Mesenchymal stem cell (in vitro differentiated cells and primary cell): ENCODE results near the gene GSTA1. TPM values are rescaled to one million over a fixed set of nuclear protein-coding genes. Genes with fewer than 3 reads are reported as not detected.
"Not testable (repeated sequence)": the region's sequence is repeated elsewhere in the genome, so short reads cannot be mapped to it uniquely, and the experiment has no call there.

Experiments used
- DNase-seq: peaks from one replicate; pipeline ENCODE4 v3.0.0-alpha.2; 2013
- H2AFZ ChIP-seq: one replicate; pipeline ENCODE4 v1.6.1; 2013; ENCODE audit warnings: low read depth, mild to moderate bottlenecking, control low read depth, inconsistent platforms, low read length, moderate library complexity
- H2AK5ac ChIP-seq: 2 replicates; pipeline ENCODE4 v1.6.1; 2013; ENCODE audit warnings: low read length, moderate library complexity, mild to moderate bottlenecking, inconsistent platforms; ENCODE audit not compliant: severe bottlenecking
- H2BK120ac ChIP-seq: one replicate; pipeline ENCODE4 v1.6.1; 2013; ENCODE audit warnings: low read depth, mild to moderate bottlenecking, inconsistent platforms, low read length, moderate library complexity
- H2BK12ac ChIP-seq, 2 experiments: one replicate each; pipeline ENCODE4 v1.6.1; 2013; ENCODE audit warnings: inconsistent platforms in 2 of 2, low read length in 2 of 2, mild to moderate bottlenecking in 2 of 2, moderate library complexity in 2 of 2, control low read depth in 1 of 2
- H2BK15ac ChIP-seq: one replicate; pipeline ENCODE4 v1.6.1; 2013; ENCODE audit warnings: mild to moderate bottlenecking, low read depth, inconsistent platforms; ENCODE audit not compliant: poor library complexity, severe bottlenecking
- H2BK5ac ChIP-seq: 2 replicates; pipeline ENCODE4 v1.6.1; 2013; ENCODE audit warnings: low read depth, mild to moderate bottlenecking, low read length, control low read depth, inconsistent platforms; ENCODE audit not compliant: poor library complexity, severe bottlenecking
- H3K14ac ChIP-seq, 2 experiments: one replicate each; pipeline ENCODE4 v1.6.1; 2013; ENCODE audit warnings: inconsistent platforms in 2 of 2, low read length in 2 of 2, control low read depth in 1 of 2, mild to moderate bottlenecking in 1 of 2, moderate library complexity in 1 of 2
- H3K18ac ChIP-seq, 2 experiments: one replicate each; pipeline ENCODE4 v1.6.1; 2013; ENCODE audit warnings: inconsistent platforms in 2 of 2, low read length in 2 of 2, control low read depth in 1 of 2, low read depth in 1 of 2, mild to moderate bottlenecking in 1 of 2
- H3K23ac ChIP-seq, 2 experiments: one replicate each; pipeline ENCODE4 v1.6.1; 2013; ENCODE audit warnings: inconsistent platforms in 2 of 2, low read length in 2 of 2, mild to moderate bottlenecking in 2 of 2, moderate library complexity in 2 of 2, control low read depth in 1 of 2
- H3K27ac ChIP-seq: 2 replicates; pipeline ENCODE4 v1.5.1; 2013; ENCODE audit warnings: mild to moderate bottlenecking, moderate library complexity, low read length, control low read depth, inconsistent platforms; ENCODE audit not compliant: poor library complexity, severe bottlenecking
- H3K27me3 ChIP-seq, 2 experiments: 2 replicates each; pipeline versions ENCODE4 v1.6.1 to v1.7.0; 2013; ENCODE audit warnings: low read length in 2 of 2, mild to moderate bottlenecking in 2 of 2, moderate library complexity in 2 of 2, control low read depth in 1 of 2, inconsistent platforms in 1 of 2; ENCODE audit not compliant: control insufficient read depth in 1 of 2, insufficient read depth in 1 of 2
- H3K36me3 ChIP-seq, 2 experiments: 2 replicates each; pipeline versions ENCODE4 v1.6.1 to v1.7.0; 2013; ENCODE audit warnings: low read length in 2 of 2, control low read depth in 1 of 2, inconsistent platforms in 1 of 2, low read depth in 1 of 2, mild to moderate bottlenecking in 1 of 2; ENCODE audit not compliant: insufficient read depth in 2 of 2, control insufficient read depth in 1 of 2
- H3K4ac ChIP-seq, 2 experiments: one replicate each; pipeline ENCODE4 v1.6.1; 2013; ENCODE audit warnings: inconsistent platforms in 2 of 2, low read length in 2 of 2, mild to moderate bottlenecking in 2 of 2, moderate library complexity in 2 of 2, control low read depth in 1 of 2, low read depth in 1 of 2
- H3K4me1 ChIP-seq: 2 replicates; pipeline ENCODE4 v1.6.1; 2013; ENCODE audit warnings: low read depth, low read length, control low read depth; ENCODE audit not compliant: control insufficient read depth, insufficient read depth
- H3K4me2 ChIP-seq: 2 replicates; pipeline ENCODE4 v1.6.1; 2013; ENCODE audit warnings: low read length, mild to moderate bottlenecking, inconsistent platforms; ENCODE audit not compliant: poor library complexity, severe bottlenecking
- H3K4me3 ChIP-seq, 2 experiments: 2 replicates each; pipeline versions ENCODE4 v1.5.1 to v1.7.0; 2013; ENCODE audit warnings: low read length in 2 of 2, mild to moderate bottlenecking in 2 of 2, control low read depth in 1 of 2, low read depth in 1 of 2; ENCODE audit not compliant: insufficient read depth in 1 of 2
- H3K79me1 ChIP-seq: replicated peaks from 2 replicates; pipeline ENCODE4 v1.6.1; 2013; ENCODE audit warnings: mild to moderate bottlenecking, control low read depth, low read length, inconsistent platforms; ENCODE audit not compliant: poor library complexity, severe bottlenecking
- H3K9ac ChIP-seq: 2 replicates; pipeline ENCODE4 v1.7.0; 2013; ENCODE audit warnings: mild to moderate bottlenecking, low read length, moderate library complexity
- H3K9me3 ChIP-seq: 2 replicates; pipeline ENCODE4 v1.7.0; 2013; ENCODE audit warnings: mild to moderate bottlenecking, low read length; ENCODE audit not compliant: control insufficient read depth
- H4K8ac ChIP-seq: one replicate; pipeline ENCODE4 v1.6.1; 2013; ENCODE audit warnings: inconsistent platforms, mild to moderate bottlenecking, low read length, moderate library complexity
- H4K91ac ChIP-seq: one replicate; pipeline ENCODE4 v1.6.1; 2013; ENCODE audit warnings: mild to moderate bottlenecking, low read length, inconsistent platforms
- WGBS: methylation state at CpG from one replicate; pipeline ENCODE4 v1.1.7; 2013; ENCODE audit warnings: mixed read lengths; 5-methylcytosine and 5-hydroxymethylcytosine counted together
- polyA plus RNA-seq, 2 experiments: library from polyadenylated mRNA; stranded (reverse); fragments of 200-250 nt; gene quantifications; one replicate each; pipeline ENCODE4 v1.2.3, GENCODE V29; 2013

GSTA1 gene
- polyA plus RNA-seq (2013, experiment 1 of 2) = not detected
- not detected for polyA plus RNA-seq (2013, experiment 2 of 2)

DNA sequence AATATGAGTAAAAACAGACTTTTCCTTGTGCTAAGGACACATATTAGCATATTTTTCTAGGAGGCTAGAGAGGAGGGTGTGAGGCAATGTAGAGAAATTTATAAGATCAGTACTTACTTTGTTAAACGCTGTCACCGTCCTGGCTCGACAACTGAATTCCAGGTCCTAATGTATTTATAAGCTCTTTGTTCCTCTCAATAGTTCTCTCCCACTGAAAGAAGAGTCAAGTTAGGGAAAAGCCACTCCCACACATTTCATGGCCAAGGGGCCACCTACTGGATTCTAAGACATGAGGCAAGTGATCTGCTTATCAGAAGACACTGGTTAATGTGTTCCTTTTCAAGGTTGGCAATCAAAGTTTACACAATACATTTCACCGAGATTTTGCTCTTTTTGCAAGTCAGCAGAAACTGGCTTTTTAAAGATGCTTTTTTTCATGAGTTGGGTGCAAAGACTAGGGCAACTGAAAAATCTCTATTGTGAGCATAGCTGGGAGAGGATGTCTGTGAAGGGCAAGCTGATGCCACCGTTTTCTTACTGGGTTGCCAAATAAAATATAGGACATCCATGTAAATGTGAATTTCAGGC is at the start of gene GSTA1:
TSS of gene GSTA1 (minus strand) at position 149 of the 588 bp plus-strand sequence. CDS start 4,549 bp downstream, outside the sequence.
- not testable (repeated sequence) for H2BK5ac ChIP-seq, H3K14ac ChIP-seq, H2BK120ac ChIP-seq, H3K4ac ChIP-seq, H2BK12ac ChIP-seq, H2AFZ ChIP-seq, H3K36me3 ChIP-seq, H3K9ac ChIP-seq, H4K91ac ChIP-seq, H3K9me3 ChIP-seq, H4K8ac ChIP-seq, H3K4me1 ChIP-seq, H3K27ac ChIP-seq, DNase-seq, H2BK15ac ChIP-seq, H2AK5ac ChIP-seq, H3K18ac ChIP-seq, H3K79me1 ChIP-seq, H3K4me3 ChIP-seq, H3K4me2 ChIP-seq, H3K23ac ChIP-seq
- WGBS = 100% methylated on average over 1 of the region's 5 CpGs
- H3K27me3 ChIP-seq = peaks cover 8 to 11% of the 10 kb centered on the region in 2 experiments

DNA sequence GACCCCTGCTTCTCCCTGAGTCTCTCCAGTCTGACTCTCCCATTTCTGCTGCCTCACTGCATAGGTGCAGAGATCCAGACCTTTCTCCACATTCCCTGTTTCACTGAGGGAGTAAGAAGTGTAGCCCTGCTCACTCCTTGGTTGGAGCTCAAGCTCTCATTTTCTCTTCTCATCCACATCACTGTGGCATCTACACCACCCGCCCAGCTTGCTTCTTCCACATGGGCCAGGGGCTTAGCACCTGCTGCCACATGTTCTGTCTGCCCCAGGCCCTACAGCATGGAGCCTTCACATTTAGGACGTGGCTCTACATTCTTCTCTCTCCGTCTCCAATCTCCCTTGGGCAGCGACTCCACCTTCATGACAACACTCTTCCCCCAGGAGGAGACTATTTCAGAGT is 45.5 kb upstream of the GSTA1 start:
- H3K27me3 ChIP-seq = peaks cover 0 to 22% of the 10 kb centered on the region in 2 experiments
- H2BK120ac ChIP-seq = no peak overlapping the region
- H3K79me1 ChIP-seq = no peaks in the 10 kb centered on the region
- peaks cover 15% of the 10 kb centered on the region for H3K9me3 ChIP-seq
- no peak overlapping the region for H3K27ac ChIP-seq
- H2AFZ ChIP-seq = no peak overlapping the region
- H3K4me2 ChIP-seq = no peak overlapping the region
- DNase-seq = no peak
- no peak overlapping the region for H3K4me3 ChIP-seq
- no peak overlapping the region for H4K91ac ChIP-seq
- no peak overlapping the region for H2BK12ac ChIP-seq
- H2AK5ac ChIP-seq = no peak overlapping the region
- no peak overlapping the region for H3K14ac ChIP-seq
- WGBS = 74% methylated on average over 4 of the region's 4 CpGs
- no peak overlapping the region for H3K18ac ChIP-seq
- no peak overlapping the region for H3K9ac ChIP-seq
- no peaks in the 10 kb centered on the region for H3K4me1 ChIP-seq
- H4K8ac ChIP-seq = no peak overlapping the region
- no peaks in the 10 kb centered on the region for H3K36me3 ChIP-seq
- H2BK5ac ChIP-seq = no peak overlapping the region
- no peak overlapping the region for H3K23ac ChIP-seq
- H2BK15ac ChIP-seq = no peak overlapping the region
- H3K4ac ChIP-seq = no peak overlapping the region

DNA sequence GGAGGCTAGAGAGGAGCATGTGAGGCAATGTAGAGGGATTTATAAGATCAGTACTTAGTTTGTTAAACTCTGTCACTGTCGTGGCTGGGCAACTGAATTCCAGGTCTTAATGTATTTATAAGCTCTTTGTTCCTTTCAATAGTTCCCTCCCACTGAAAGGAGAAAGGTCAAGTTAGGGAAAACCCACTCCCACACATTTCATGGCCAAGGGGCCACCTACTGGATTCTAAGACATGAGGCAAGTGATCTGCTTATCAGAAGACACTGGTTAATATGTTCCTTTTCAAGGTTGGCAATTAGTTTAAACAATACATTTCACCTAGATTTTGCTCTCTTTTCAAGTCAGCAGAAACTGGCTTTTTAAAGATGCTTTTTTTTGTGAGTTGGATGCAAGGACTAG is 42.4 kb upstream of the GSTA1 start:
- Histone ChIP-seq H3K79me1 (no peaks in the 10 kb centered on the region), H3K23ac (no peak overlapping the region), H3K36me3 (no peaks in the 10 kb centered on the region), H3K4me2 (no peak overlapping the region), H3K4me1 (no peaks in the 10 kb centered on the region), H2BK120ac (no peak overlapping the region), H2BK12ac (no peak overlapping the region), H3K4ac (no peak overlapping the region), H4K91ac (no peak overlapping the region), H2BK5ac (no peak overlapping the region), H3K9ac (no peak overlapping the region), H2AK5ac (no peak overlapping the region), H3K9me3 (peaks cover 15% of the 10 kb centered on the region), H4K8ac (no peak overlapping the region), H3K18ac (no peak overlapping the region), H3K14ac (no peak overlapping the region), H3K27ac (no peak overlapping the region), H3K27me3 (peaks cover 0 to 18% of the 10 kb centered on the region in 2 experiments), H2AFZ (no peak overlapping the region), H2BK15ac (no peak overlapping the region), H3K4me3 (no peak overlapping the region)
- DNase-seq = no peak
- WGBS = no CpG with 5 or more reads among the region's 1 CpG

DNA sequence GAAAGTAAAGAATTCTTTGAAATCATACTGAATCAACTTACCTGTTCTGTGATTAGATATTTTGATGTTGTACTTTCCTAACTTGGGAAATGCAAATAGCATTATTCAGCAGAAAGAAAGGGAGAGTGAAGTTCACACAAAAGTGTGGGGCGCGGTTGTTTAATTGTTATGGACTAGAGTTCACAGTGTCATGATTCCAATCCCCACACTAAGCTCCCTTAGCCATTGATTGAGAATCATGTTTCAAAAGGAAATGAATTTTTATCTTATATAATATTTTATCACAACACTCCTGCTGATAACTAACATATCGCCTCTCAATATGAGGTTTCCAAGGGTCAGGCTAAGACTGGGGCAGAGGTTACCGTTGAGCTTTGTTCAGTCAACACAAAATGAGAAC is 40.0 kb upstream of the GSTA1 start:
- Histone ChIP-seq H3K36me3 (no peaks in the 10 kb centered on the region), H3K9ac (no peak overlapping the region), H2BK12ac (no peak overlapping the region), H3K14ac (no peak overlapping the region), H3K27me3 (peaks cover 0 to 8% of the 10 kb centered on the region in 2 experiments), H2BK5ac (no peak overlapping the region), H2AK5ac (no peak overlapping the region), H3K4me1 (peaks cover 2% of the 10 kb centered on the region), H2BK15ac (no peak overlapping the region), H3K4ac (no peak overlapping the region), H3K4me3 (no peak overlapping the region), H4K8ac (no peak overlapping the region), H3K18ac (no peak overlapping the region), H3K79me1 (no peaks in the 10 kb centered on the region), H3K27ac (no peak overlapping the region), H2AFZ (no peak overlapping the region), H3K4me2 (no peak overlapping the region), H2BK120ac (no peak overlapping the region), H3K9me3 (peaks cover 10% of the 10 kb centered on the region), H3K23ac (no peak overlapping the region), H4K91ac (no peak overlapping the region)
- no peak for DNase-seq
- 92% methylated on average over 2 of the region's 4 CpGs for WGBS
